ENCODE measurements around the gene MRC2.
"Not testable (repeated sequence)": the region's sequence is repeated elsewhere in the genome, so short reads cannot be mapped to it uniquely, and the experiment has no call there.

The MRC2 gene

DNA sequence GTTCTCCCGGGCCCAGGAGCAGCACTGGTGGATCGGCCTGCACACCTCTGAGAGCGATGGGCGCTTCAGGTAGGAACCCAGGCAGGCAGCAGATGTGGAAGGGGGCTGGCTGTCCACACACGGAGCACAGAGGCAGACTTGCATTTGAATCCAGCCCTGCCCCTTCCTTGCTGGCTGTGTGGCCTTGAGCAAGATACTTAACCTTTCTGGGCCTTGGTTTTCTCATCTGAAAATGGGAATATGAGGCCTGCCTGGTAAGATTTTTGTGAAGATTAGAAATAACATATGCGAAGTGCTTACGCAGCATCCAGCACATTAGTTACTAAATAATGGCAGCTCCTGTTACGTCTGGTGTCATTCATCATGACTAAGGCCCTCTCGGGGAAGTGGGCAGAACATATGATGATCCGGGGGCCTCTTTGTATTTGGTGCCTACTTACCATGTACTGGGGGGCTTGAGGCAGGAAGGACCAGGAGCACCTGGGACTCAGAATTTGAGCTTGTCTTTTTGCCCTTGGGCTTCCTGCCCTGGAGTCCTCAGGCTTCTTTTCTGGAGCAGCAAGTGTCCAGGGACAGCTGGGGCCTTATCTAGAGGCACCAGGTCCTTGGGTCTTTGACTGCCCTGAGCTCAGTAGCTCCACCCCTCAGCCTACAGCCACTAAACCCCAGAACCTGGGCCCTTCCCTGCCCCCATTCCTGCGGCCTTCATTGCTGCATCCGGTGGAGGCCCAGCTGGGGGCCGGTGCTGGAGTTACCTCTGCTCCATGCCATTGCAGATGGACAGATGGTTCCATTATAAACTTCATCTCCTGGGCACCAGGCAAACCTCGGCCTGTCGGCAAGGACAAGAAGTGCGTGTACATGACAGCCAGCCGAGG, 53.8 kb downstream of the MRC2 start:
- no peak for DNase-seq (ENCODE audit: low spot score)

- DNase-seq (ENCODE audit: low spot score): peak; percentile 45
These were observed 54.5 kb downstream of the MRC2 start for GRCh38 chr17:62681939-62682381.

- DNase-seq (ENCODE audit: low spot score): no peak
These were observed 56.7 kb downstream of the MRC2 start for GRCh38 chr17:62684179-62684578.

DNA sequence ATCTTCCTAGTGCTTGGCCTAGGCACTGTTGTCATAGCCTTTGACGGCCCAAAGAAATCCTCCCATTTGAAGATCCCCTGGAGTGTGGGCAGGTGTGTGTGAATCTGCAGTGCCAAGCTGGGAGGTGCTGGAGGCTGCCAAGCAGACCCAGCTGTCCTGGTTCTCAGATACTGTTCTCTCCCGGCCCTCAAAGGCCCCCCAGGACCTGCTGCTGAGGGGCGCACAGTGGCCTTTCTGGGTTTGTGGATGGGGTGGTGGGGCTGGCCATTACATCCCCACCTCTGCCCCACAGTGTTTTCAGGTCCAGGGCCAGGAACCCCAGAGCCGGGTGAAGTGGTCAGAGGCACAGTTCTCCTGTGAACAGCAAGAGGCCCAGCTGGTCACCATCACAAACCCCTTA, 60.5 kb downstream of the MRC2 start:
- no peak for DNase-seq (ENCODE audit: low spot score)

DNA sequence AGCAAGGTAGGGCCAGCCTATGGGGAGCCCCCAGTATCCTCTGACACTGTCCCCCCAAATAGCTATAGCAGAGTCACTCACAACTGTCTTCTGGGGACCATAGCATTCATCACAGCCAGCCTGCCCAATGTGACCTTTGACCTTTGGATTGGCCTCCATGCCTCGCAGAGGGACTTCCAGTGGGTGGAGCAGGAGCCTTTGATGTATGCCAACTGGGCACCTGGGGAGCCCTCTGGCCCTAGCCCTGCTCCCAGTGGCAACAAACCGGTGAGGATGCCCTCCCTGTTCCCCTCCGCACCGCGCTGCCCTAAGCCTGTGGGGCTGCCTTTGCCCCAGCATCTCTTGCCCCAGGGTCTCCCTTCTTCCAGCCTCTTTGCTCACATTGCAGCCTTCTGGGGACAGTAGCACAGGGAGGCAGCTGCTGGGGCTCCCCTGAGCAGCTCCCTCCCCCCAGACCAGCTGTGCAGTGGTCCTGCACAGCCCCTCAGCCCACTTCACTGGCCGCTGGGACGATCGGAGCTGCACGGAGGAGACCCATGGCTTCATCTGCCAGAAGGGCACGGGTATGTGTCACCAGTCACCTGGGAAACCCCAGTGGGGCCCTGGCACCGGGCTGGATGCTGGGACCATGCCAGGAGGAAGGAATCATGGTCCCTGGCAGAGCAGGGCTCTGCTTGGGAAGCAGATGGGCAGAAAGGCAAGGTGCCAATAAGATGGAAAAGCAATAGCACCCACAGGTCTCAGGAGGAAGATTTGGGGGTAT, 61.1 kb downstream of the MRC2 start:
- DNase-seq (ENCODE audit: low spot score): no peak

GRCh38 chr17:62689441-62690167, 62.1 kb downstream of the MRC2 start:
- DNase-seq (ENCODE audit: low spot score): no peak

DNA sequence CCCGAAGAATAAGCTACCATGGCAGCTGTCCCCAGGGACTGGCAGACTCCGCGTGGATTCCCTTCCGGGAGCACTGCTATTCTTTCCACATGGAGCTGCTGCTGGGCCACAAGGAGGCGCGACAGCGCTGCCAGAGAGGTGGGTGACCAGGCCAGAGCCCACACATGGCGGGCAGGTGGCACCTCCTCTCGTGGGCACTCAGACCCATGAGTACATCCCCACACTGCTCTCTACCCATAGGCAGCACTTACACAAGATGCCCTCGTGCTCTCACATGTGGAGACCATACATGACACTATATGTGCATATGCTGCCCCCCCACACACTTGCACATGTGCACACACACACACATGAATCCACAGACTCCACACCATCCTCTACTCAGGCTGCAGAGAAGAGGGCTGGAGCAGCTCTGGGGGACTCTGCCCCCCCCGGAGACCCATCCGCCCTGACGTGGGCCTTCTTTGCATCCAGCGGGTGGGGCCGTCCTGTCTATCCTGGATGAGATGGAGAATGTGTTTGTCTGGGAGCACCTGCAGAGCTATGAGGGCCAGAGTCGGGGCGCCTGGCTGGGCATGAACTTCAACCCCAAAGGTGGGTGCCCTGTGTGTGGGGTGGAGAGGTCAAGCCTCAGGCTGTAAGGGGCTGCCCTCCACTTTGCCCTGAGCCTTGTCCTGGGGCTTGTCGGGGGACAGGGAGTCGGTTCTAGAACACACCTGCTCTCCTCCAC, 62.9 kb downstream of the MRC2 start:
- no peak for DNase-seq (ENCODE audit: low spot score)

- DNase-seq (ENCODE audit: low spot score): not testable (repeated sequence)
These were observed 64.1 kb downstream of the MRC2 start for GRCh38 chr17:62691589-62691915.

- DNase-seq (ENCODE audit: low spot score): no peak
These were observed 64.7 kb downstream of the MRC2 start for GRCh38 chr17:62692159-62692651.

- no peak for DNase-seq (ENCODE audit: low spot score)
These were observed 65.4 kb downstream of the MRC2 start for GRCh38 chr17:62692721-62693431.

GRCh38 chr17:62693616-62694409, 66.3 kb downstream of the MRC2 start:
- DNase-seq (ENCODE audit: low spot score): no peak

- DNase-seq (ENCODE audit: low spot score): not testable (repeated sequence)
These were observed 67.7 kb downstream of the MRC2 start for GRCh38 chr17:62695093-62695738.

GRCh38 chr17:62696256-62696655, 68.8 kb downstream of the MRC2 start:
- no peak for DNase-seq (ENCODE audit: low spot score)

DNA sequence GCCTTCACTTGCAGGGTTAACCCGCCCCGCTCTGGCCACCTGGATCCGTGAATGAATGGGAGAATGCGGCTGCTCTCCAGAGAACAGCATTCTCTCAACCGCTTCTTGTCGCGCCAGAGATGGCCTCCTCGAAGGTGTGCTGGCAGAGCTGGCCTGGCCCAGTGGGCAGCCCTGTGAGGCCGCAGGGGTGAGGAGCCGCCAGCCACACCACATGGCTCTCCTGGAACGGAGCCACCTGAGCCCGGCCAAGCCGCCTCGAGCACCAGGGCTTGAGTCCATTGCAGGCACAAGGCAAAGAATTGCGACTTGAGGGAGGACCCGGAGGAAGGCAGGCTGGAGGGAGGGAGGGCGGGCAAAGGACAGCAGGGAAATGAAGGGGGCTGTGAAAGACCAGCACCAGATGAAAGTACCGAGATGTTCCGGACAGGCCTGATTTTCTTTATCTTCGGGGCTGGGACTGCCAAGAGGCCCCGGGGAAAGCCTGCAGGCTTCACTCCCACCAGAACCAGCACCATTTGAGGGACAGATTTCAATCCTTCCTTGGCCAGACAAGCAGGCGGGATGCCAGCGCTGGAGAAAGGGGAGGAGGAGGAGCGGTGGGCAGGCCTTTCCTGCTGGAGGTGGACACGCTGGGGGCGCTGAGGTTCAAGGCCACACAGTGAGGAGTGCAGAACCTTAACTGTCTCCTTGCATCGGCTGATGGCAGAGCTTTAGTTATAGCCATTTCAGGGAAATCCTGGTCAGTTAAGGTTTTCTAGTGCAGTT, 69.4 kb downstream of the MRC2 start:
- DNase-seq (ENCODE audit: low spot score): no peak

GRCh38 chr17:62698459-62698858, 71.0 kb downstream of the MRC2 start:
- not testable (repeated sequence) for DNase-seq (ENCODE audit: low spot score)

DNA sequence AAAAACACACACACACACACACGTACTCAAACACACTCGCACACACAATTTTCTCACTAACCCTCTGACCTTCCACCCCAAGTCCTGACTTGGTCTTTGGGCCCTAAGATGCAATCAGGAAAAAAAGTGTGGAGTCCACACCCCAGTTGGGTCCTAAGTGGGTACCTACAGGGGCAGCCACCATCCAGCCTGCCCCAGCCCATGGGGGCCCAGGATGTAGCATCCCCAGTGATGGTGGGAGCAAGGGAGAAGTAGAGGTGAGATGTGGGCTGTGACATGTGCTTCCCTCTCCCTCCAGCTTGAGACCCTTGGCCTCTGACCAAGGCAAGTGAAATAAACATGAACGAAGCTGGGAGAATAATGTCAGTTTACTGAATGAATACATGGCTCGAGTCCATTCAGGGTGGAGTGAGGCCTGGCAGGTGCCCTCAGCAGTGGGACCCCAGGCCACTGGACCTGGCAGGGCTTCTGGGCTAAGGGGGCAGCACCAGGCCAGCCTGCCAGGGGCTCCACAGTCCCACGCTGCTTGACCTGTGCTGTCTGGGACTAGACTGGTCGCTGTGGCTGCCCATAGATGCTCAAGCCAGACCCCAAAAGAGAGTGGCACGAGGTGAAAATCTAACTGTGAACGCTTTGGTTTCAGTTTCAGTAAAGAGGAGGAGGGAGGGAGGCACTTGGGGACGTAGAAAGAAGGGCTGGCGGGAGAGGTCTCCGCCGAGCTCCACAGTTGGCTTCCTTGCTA, 73.7 kb downstream of the MRC2 start:
- DNase-seq (ENCODE audit: low spot score): no peak

- DNase-seq (ENCODE audit: low spot score): no peak
These were observed 74.2 kb downstream of the MRC2 start for GRCh38 chr17:62701706-62702085.

DNA sequence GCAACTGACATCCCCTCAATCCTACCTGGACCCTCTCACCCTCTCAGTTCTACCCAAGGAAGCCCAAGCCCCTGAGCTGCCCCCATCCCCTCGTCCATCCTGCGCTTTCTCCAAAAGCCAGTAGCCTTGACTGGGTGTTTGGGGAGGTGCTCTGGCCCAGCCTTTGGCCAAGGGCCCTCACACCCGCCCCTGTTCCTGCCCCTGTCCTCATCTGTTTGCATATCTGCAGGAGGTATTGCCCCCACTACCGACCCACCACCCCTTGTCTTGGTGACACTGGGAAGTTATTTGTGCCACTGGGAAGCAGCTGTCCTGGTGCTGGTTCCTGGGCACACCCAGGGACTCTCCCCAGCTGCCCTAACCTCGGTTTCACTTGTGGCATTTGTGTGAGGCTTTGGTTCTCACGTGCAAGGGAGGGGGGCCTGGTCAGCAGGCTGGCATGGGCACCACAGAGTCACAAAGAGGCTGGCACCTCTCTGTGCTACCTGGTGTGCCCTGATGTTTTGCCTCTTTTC, 75.3 kb downstream of the MRC2 start:
- DNase-seq (ENCODE audit: low spot score): no peak
